ENCODE data around the gene OARD1.
A peak's percentile ranks its signal among the peaks of the same experiment; 100 is the strongest.

OARD1 gene

DNA sequence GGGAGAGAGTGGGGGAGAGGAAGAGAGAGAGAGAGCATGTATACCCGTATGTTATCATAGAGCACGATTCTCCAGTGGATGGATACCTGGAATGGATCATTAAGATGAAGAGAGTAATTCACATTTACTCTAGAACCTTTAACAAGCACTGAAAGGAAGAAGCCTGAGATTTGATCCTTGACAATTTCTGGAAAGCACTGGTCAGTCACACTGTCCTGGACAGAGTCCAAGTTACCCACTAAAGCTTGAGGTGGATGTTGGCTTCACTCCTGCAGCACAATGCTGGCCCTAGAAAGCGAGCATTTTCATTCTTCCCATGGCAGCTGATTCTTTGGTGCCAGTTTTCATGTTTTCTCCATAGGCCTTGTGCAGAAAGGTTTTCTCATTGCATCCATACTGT, 26.2 kb upstream of the OARD1 start:
- no peak for TF ChIP-seq CTCF (IDR thresholded peaks at IDR 0.05)
- Histone ChIP-seq H3K27ac (peak overlapping the region in 1 of 2 donors; percentile 13), H3K4me3 (no peak overlapping the region)
- no peak for DNase-seq (ENCODE audit: low spot score)

DNA sequence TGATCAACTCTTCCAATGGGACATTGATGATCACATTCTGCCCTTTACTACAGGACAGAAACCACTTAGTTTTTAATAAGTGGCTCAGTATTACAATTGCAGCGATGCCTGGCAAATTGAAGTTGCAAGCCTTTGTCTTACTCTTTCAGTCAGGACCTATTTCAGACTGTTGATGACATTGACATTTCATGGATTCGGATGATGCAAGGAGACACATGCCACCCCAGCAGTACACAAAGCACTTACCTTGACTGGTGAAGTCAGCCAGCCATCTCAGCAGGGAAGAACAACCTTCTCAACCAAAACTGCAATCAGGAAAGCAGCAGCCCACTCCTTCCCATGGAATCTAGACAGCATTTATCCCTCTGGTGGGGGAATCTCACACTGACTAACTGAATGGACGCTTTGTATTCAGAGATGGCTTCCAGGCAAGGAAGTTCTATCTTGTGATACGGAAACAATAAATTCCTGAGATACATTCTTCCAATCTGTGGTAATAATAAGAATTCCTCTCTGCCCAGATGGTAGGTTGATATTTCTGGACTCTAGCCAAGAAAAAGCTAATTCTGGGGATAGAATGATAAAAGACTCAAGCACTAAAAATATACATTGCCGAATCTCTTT, 25.4 kb upstream of the OARD1 start:
- TF ChIP-seq CTCF (IDR thresholded peaks at IDR 0.05): no peak
- no peak for DNase-seq (ENCODE audit: low spot score)
- H3K4me3 ChIP-seq: no peak overlapping the region
- H3K27ac ChIP-seq: peak overlapping the region in 1 of 2 donors; percentile 13

DNA sequence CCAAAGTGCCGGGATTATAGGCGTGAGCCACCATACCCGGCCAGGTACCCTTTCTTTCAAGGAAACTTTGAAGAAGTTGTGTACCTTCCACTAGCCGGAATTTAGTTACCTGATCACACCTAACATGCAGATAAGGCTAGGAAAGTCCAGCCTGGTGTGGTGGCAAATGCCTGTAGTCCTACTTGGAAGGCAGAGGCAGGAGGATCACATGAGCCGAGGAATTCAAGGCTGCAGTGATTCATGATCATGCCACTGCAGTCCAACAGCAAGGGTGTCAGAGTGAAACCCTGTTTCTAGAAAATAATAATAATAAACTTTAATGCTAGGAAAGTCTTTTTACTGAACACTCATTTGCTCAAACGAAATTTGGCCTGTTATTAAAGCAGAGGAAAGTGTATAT, 21.6 kb upstream of the OARD1 start:
- no peak for TF ChIP-seq CTCF (IDR thresholded peaks at IDR 0.05)
- no peak for DNase-seq (ENCODE audit: low spot score)
- no peak overlapping the region for H3K27ac ChIP-seq
- H3K4me3 ChIP-seq: no peak overlapping the region

GRCh38 chr6:41092421-41093140, 20.4 kb upstream of the OARD1 start:
- H3K4me3 ChIP-seq: no peak overlapping the region

GRCh38 chr6:41090841-41091761, 18.9 kb upstream of the OARD1 start:
- no peak for DNase-seq (ENCODE audit: low spot score)
- H3K27ac ChIP-seq: peak overlapping the region in 1 of 2 donors; percentile 1
- no peak overlapping the region for H3K4me3 ChIP-seq
- no peak for TF ChIP-seq CTCF (IDR thresholded peaks at IDR 0.05)

More at GRCh38 chr6:41092421-41093140, 20.4 kb upstream of the OARD1 start:
- no peak for DNase-seq (ENCODE audit: low spot score)
- H3K27ac ChIP-seq: no peak overlapping the region
- no peak for TF ChIP-seq CTCF (IDR thresholded peaks at IDR 0.05)

DNA sequence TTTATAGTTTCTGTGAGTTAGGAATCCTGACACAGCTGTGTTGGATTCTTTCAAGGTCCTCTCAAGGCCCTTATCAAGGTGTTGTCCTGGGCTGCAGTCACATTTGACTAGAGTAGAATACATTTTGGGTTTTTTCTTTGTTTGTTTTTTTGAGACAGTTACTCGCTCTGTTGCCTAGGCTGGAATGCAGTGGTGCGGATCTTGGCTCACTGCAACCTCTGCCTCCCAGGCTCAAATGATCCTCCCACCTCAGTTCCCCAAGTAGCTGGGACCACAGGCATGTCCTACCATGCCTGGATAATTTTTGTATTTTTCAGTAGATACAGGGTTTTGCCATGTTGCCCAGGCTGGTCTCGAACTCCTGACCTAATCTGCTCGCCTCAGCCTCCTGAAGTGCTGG, 16.3 kb upstream of the OARD1 start:
- no peak overlapping the region for H3K27ac ChIP-seq
- DNase-seq (ENCODE audit: low spot score): no peak
- TF ChIP-seq CTCF (IDR thresholded peaks at IDR 0.05): no peak
- H3K4me3 ChIP-seq: no peak overlapping the region
